ENCODE results near the gene MRPL24. TPM values are rescaled to one million over a fixed set of nuclear protein-coding genes. Genes with fewer than 3 reads are reported as not detected.

The MRPL24 gene
- total and polyA plus RNA-seq, 2 of the 13 experiments (the other 11 are each of a cell fraction or from before 2014, with no cell fraction given), result 38.1 to 42.9 TPM

DNA sequence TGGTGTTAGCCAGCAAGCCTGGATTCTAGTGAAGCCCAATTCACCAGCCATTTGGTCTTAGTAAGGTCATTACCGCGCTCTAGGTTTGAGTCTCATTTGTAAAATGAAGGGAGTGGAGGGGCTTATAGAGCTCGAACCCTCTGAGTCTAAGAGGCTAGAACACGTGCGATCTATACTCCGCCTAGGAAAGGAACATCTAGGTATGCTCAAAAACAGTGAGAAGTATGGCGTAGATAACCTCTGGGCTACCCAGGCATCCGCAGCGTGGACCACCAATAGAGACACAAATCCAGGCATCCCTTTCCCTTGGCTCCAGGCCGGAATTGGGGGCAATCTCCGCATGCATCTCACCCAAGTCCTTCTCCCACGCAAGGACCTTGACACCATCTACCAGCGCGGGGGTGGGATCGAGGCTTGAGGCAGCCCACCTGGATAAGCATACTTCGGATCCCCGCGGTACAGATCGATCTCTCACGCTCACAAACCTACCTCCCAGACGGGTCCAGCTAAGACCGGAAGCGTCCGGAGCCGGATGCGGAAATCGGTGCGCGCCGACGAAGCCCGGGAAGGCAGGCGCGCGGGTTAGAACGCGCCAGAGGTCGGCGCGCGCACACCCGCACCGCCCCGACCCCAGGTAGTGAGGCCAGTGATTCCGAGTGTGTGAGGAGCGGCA lies 12.8 kb downstream of the MRPL24 start, which contains the start of gene METTL25B (continued):
- TF ChIP-seq ZSCAN21 (CRISPR knock-in tag; IDR thresholded peaks at IDR 0.05; ENCODE audit: borderline replicate concordance), result no peak
- TF ChIP-seq ZNF710 (CRISPR knock-in tag; IDR thresholded peaks at IDR 0.05; ENCODE audit: borderline replicate concordance), result no peak
- no peak for TF ChIP-seq TEF (CRISPR knock-in tag; IDR thresholded peaks at IDR 0.05)
- TF ChIP-seq, protein P1, sequence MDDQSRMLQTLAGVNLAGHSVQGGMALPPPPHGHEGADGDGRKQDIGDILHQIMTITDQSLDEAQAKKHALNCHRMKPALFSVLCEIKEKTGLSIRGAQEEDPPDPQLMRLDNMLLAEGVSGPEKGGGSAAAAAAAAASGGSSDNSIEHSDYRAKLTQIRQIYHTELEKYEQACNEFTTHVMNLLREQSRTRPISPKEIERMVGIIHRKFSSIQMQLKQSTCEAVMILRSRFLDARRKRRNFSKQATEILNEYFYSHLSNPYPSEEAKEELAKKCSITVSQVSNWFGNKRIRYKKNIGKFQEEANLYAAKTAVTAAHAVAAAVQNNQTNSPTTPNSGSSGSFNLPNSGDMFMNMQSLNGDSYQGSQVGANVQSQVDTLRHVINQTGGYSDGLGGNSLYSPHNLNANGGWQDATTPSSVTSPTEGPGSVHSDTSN (CRISPR knock-in tag; IDR thresholded peaks at IDR 0.05; ENCODE audit: borderline replicate concordance), result no peak
- peak; percentile 27 for TF ChIP-seq YY1 (IDR thresholded peaks at IDR 0.05; ENCODE audit: insufficient read depth, insufficient replicate concordance, low read depth, low read length)
- no peak for TF ChIP-seq ZNF558 (CRISPR knock-in tag; IDR thresholded peaks at IDR 0.05; ENCODE audit: borderline replicate concordance)
- no peak for TF ChIP-seq TEAD2 (CRISPR knock-in tag; IDR thresholded peaks at IDR 0.05)
- no peak for TF ChIP-seq MIER2 (CRISPR knock-in tag; IDR thresholded peaks at IDR 0.05)
- TF ChIP-seq CSRNP2 (CRISPR knock-in tag; conservative IDR thresholded peaks at IDR 0.05; ENCODE audit: low read depth), result no peak
- no peak for TF ChIP-seq NCOR1 (IDR thresholded peaks at IDR 0.05; ENCODE audit: borderline replicate concordance, low read length)
- TF ChIP-seq PAWR (CRISPR knock-in tag; IDR thresholded peaks at IDR 0.05; ENCODE audit: borderline replicate concordance), result no peak
- no peak for TF ChIP-seq FOXA3 (CRISPR knock-in tag; IDR thresholded peaks at IDR 0.05)
- peak; percentile 73 for TF ChIP-seq POLR2AphosphoS5 (IDR thresholded peaks at IDR 0.05; ENCODE audit: low read depth, low read length)
- TF ChIP-seq ZSCAN9 (CRISPR knock-in tag; IDR thresholded peaks at IDR 0.05; ENCODE audit: borderline replicate concordance), result no peak
- no peak for TF ChIP-seq ZNF468 (CRISPR knock-in tag; IDR thresholded peaks at IDR 0.05)
- TF ChIP-seq NFE2L2 (IDR thresholded peaks at IDR 0.05; ENCODE audit: low read length), result no peak
- no peak for TF ChIP-seq MIXL1 (CRISPR knock-in tag; IDR thresholded peaks at IDR 0.05)
- TF ChIP-seq, protein P2, sequence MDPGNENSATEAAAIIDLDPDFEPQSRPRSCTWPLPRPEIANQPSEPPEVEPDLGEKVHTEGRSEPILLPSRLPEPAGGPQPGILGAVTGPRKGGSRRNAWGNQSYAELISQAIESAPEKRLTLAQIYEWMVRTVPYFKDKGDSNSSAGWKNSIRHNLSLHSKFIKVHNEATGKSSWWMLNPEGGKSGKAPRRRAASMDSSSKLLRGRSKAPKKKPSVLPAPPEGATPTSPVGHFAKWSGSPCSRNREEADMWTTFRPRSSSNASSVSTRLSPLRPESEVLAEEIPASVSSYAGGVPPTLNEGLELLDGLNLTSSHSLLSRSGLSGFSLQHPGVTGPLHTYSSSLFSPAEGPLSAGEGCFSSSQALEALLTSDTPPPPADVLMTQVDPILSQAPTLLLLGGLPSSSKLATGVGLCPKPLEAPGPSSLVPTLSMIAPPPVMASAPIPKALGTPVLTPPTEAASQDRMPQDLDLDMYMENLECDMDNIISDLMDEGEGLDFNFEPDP (CRISPR knock-in tag; conservative IDR thresholded peaks at IDR 0.05), result no peak
- TF ChIP-seq ZEB1 (IDR thresholded peaks at IDR 0.05; ENCODE audit: insufficient replicate concordance, low read depth), result no peak
- TF ChIP-seq, protein P3, sequence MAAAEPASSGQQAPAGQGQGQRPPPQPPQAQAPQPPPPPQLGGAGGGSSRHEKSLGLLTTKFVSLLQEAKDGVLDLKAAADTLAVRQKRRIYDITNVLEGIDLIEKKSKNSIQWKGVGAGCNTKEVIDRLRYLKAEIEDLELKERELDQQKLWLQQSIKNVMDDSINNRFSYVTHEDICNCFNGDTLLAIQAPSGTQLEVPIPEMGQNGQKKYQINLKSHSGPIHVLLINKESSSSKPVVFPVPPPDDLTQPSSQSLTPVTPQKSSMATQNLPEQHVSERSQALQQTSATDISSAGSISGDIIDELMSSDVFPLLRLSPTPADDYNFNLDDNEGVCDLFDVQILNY (CRISPR knock-in tag; conservative IDR thresholded peaks at IDR 0.05), result no peak
- TF ChIP-seq, protein P4, sequence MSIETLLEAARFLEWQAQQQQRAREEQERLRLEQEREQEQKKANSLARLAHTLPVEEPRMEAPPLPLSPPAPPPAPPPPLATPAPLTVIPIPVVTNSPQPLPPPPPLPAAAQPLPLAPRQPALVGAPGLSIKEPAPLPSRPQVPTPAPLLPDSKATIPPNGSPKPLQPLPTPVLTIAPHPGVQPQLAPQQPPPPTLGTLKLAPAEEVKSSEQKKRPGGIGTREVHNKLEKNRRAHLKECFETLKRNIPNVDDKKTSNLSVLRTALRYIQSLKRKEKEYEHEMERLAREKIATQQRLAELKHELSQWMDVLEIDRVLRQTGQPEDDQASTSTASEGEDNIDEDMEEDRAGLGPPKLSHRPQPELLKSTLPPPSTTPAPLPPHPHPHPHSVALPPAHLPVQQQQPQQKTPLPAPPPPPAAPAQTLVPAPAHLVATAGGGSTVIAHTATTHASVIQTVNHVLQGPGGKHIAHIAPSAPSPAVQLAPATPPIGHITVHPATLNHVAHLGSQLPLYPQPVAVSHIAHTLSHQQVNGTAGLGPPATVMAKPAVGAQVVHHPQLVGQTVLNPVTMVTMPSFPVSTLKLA (IDR thresholded peaks at IDR 0.05), result no peak

All from HepG2 (cell line).